H1 (cell line): Measurements from ENCODE around the gene ADAMTS4. TPM values are rescaled to one million over a fixed set of nuclear protein-coding genes. Genes with fewer than 3 reads are reported as not detected.

Experiments
- CTCF ChIA-PET: fragments of 300-600 bp; sonication (Branson Sonifier 250); formaldehyde crosslinking; loops from one replicate; lab custom pipeline; 2021; ENCODE audit not compliant: partially characterized antibody; lab: Charles Lee
- POLR2A ChIA-PET: fragments of 300-600 bp; sonication (Branson Sonifier 250); formaldehyde crosslinking; loops from one replicate; lab custom pipeline; 2021; ENCODE audit warnings: inconsistent platforms; ENCODE audit not compliant: partially characterized antibody; lab: Charles Lee
- DNase-seq, 2 experiments: peaks; one replicate each; pipeline versions ENCODE4 v3.0.0 to v3.0.0-alpha.2; 2010 to 2022; ENCODE audit warnings: low spot score in 2 of 2, low read depth in 1 of 2, mixed read lengths in 1 of 2
- FAIRE-seq: peaks from 2 replicates; lab custom pipeline; 2011; peaks lifted over from hg19 to GRCh38; lab: Jason Lieb, UNC
- H2AFZ ChIP-seq: 2 replicates; pipeline ENCODE4 v1.8.1; 2012; ENCODE audit warnings: low read length, inconsistent platforms
- H2AK5ac ChIP-seq: 2 replicates; pipeline ENCODE4 v1.6.1; 2013; ENCODE audit warnings: low read depth, low read length
- H2BK120ac ChIP-seq: replicated peaks from 2 replicates; pipeline ENCODE3; 2013; ENCODE audit warnings: low read depth, low read length, inconsistent platforms
- H2BK12ac ChIP-seq: 2 replicates; pipeline ENCODE4 v1.6.1; 2013; ENCODE audit warnings: low read depth, low read length
- H2BK15ac ChIP-seq: 2 replicates; pipeline ENCODE4 v1.6.1; 2013; ENCODE audit warnings: low read length
- H2BK20ac ChIP-seq: 2 replicates; pipeline ENCODE4 v1.6.1; 2013; ENCODE audit warnings: low read length
- H2BK5ac ChIP-seq: 2 replicates; pipeline ENCODE4 v1.6.1; 2013; ENCODE audit warnings: low read depth, low read length
- H3K14ac ChIP-seq: 2 replicates; pipeline ENCODE4 v1.6.1; 2013; ENCODE audit warnings: inconsistent platforms; ENCODE audit not compliant: insufficient read length
- H3K18ac ChIP-seq: 2 replicates; pipeline ENCODE4 v1.6.1; 2013; ENCODE audit warnings: low read length; ENCODE audit errors: extremely low read depth
- H3K23ac ChIP-seq: 2 replicates; pipeline ENCODE4 v1.6.1; 2013; ENCODE audit warnings: inconsistent platforms; ENCODE audit not compliant: insufficient read length
- H3K23me2 ChIP-seq: 2 replicates; pipeline ENCODE4 v1.6.1; 2013; ENCODE audit warnings: low read depth, low read length
- H3K27ac ChIP-seq: 2 replicates; pipeline ENCODE4 v1.6.1; 2011; ENCODE audit warnings: low read depth, low read length, inconsistent platforms
- H3K27me3 ChIP-seq, 4 experiments: replicated peaks in 1 of 4; 1 replicate in 1 of 4; 2 replicates in 3 of 4; pipeline versions ENCODE4 v1.6.1 to v1.8.1; 2011 to 2013; ENCODE audit warnings: low read length in 3 of 4, mild to moderate bottlenecking in 3 of 4, inconsistent platforms in 2 of 4, mixed read lengths in 2 of 4, moderate library complexity in 1 of 4; ENCODE audit not compliant: control insufficient read depth in 3 of 4, insufficient read depth in 3 of 4; ENCODE audit errors: extremely low read depth in 1 of 4
- H3K36me3 ChIP-seq, 4 experiments: 2 replicates each; pipeline versions ENCODE4 v1.6.1 to v1.8.1; 2011 to 2013; ENCODE audit warnings: mild to moderate bottlenecking in 4 of 4, low read length in 3 of 4, moderate library complexity in 2 of 4, control low read depth in 1 of 4, inconsistent platforms in 1 of 4; ENCODE audit not compliant: insufficient read depth in 4 of 4, control insufficient read depth in 2 of 4
- H3K4ac ChIP-seq: replicated peaks from 2 replicates; pipeline ENCODE3; 2013; ENCODE audit warnings: low read length, low read depth, mixed read lengths, inconsistent platforms; ENCODE audit not compliant: insufficient read length
- H3K4me1 ChIP-seq, 4 experiments: replicated peaks in 1 of 4; 1 replicate in 1 of 4; 2 replicates in 3 of 4; pipeline versions ENCODE4 v1.6.1 to v1.8.1; 2011 to 2013; ENCODE audit warnings: low read length in 3 of 4, inconsistent platforms in 2 of 4, mixed read lengths in 1 of 4; ENCODE audit not compliant: insufficient read depth in 4 of 4, control insufficient read depth in 3 of 4
- H3K4me2 ChIP-seq, 2 experiments: 2 replicates each; pipeline versions ENCODE4 v1.6.1 to v1.8.1; 2011 to 2013; ENCODE audit warnings: low read depth in 2 of 2, low read length in 2 of 2, control low read depth in 1 of 2, inconsistent platforms in 1 of 2, mild to moderate bottlenecking in 1 of 2; ENCODE audit not compliant: insufficient read depth in 1 of 2
- H3K4me3 ChIP-seq, 4 experiments: fragments of 200-600, 300-600 bp in 1 of 4; sonication (generic), shearing (Covaris generic), sonication (Bioruptor Twin) in 1 of 4; 2 replicates each; pipeline versions ENCODE4 v1.5.1 to v1.8.1; 2011 to 2016; ENCODE audit warnings: low read length in 4 of 4, low read depth in 3 of 4, control low read depth in 2 of 4, inconsistent platforms in 2 of 4, mild to moderate bottlenecking in 2 of 4, mixed read lengths in 1 of 4, moderate library complexity in 1 of 4; ENCODE audit not compliant: insufficient read depth in 2 of 4; ENCODE audit errors: extremely low read depth in 1 of 4
- H3K56ac ChIP-seq: replicated peaks from 2 replicates; pipeline ENCODE3; 2013; ENCODE audit warnings: low read depth, mild to moderate bottlenecking, mixed read lengths, low read length, inconsistent platforms; ENCODE audit not compliant: insufficient read length
- H3K79me1 ChIP-seq: 2 replicates; pipeline ENCODE4 v1.6.1; 2013; ENCODE audit warnings: low read depth, low read length, control low read depth
- H3K79me2 ChIP-seq, 2 experiments: 2 replicates each; pipeline versions ENCODE4 v1.6.1 to v1.8.1; 2012 to 2013; ENCODE audit warnings: low read length in 2 of 2, mild to moderate bottlenecking in 2 of 2, inconsistent platforms in 1 of 2; ENCODE audit not compliant: insufficient read depth in 2 of 2, control insufficient read depth in 1 of 2
- H3K9ac ChIP-seq, 4 experiments: replicated peaks in 1 of 4; 1 replicate in 1 of 4; 2 replicates in 3 of 4; pipeline versions ENCODE4 v1.6.1 to v1.8.1; 2011 to 2013; ENCODE audit warnings: low read depth in 3 of 4, low read length in 3 of 4, control low read depth in 2 of 4, mild to moderate bottlenecking in 2 of 4, moderate library complexity in 2 of 4, inconsistent platforms in 1 of 4; ENCODE audit errors: extremely low read depth in 1 of 4
- H3K9me3 ChIP-seq, 2 experiments: 2 replicates each; pipeline versions ENCODE4 v1.6.1 to v1.8.1; 2012 to 2013; ENCODE audit warnings: mild to moderate bottlenecking in 2 of 2, moderate library complexity in 2 of 2, control low read depth in 1 of 2, inconsistent platforms in 1 of 2, low read depth in 1 of 2, low read length in 1 of 2, mixed read lengths in 1 of 2; ENCODE audit not compliant: insufficient read depth in 2 of 2
- H4K20me1 ChIP-seq, 2 experiments: replicated peaks in 1 of 2; 2 replicates each; pipeline versions ENCODE3 to v1.8.1; 2011 to 2013; ENCODE audit warnings: inconsistent platforms in 2 of 2, low read length in 2 of 2, mild to moderate bottlenecking in 1 of 2; ENCODE audit not compliant: insufficient read depth in 2 of 2, control insufficient read depth in 1 of 2
- H4K5ac ChIP-seq: 2 replicates; pipeline ENCODE4 v1.6.1; 2013; ENCODE audit warnings: low read length, low read depth, mixed read lengths, inconsistent platforms; ENCODE audit not compliant: insufficient read length
- H4K8ac ChIP-seq: 2 replicates; pipeline ENCODE4 v1.8.0; 2013; ENCODE audit warnings: mild to moderate bottlenecking, moderate library complexity, low read length, inconsistent platforms; ENCODE audit not compliant: insufficient read depth; ENCODE audit errors: extremely low read depth
- H4K91ac ChIP-seq: replicated peaks from 2 replicates; pipeline ENCODE3; 2013; ENCODE audit warnings: low read length, mixed read lengths, inconsistent platforms; ENCODE audit not compliant: insufficient read length
- BCL11A ChIP-seq, 2 experiments: IDR thresholded peaks; one replicate each; pipeline ENCODE4 v1.6.1; 2011; ENCODE audit warnings: low read depth in 2 of 2, low read length in 2 of 2, mild to moderate bottlenecking in 2 of 2
- CHD1 ChIP-seq: IDR thresholded peaks from 2 replicates; pipeline ENCODE4 v1.6.1; 2012; ENCODE audit warnings: low read depth, low read length, improper control_type of control experiment
- CHD2 ChIP-seq: IDR thresholded peaks from 2 replicates; pipeline ENCODE4 v1.6.1; 2012; ENCODE audit warnings: low read length, improper control_type of control experiment
- E2F6 ChIP-seq: IDR thresholded peaks from 2 replicates; pipeline ENCODE4 v1.6.1; 2012; ENCODE audit warnings: inconsistent platforms
- EGR1 ChIP-seq: IDR thresholded peaks from 2 replicates; pipeline ENCODE4 v1.6.1; 2011; ENCODE audit warnings: low read depth, low read length, borderline replicate concordance
- EP300 ChIP-seq, 2 experiments: IDR thresholded peaks; 1 replicate in 1 of 2; 2 replicates in 1 of 2; pipeline ENCODE4 v1.6.1; 2011 to 2012; ENCODE audit warnings: low read depth in 2 of 2, low read length in 2 of 2, mild to moderate bottlenecking in 2 of 2, borderline replicate concordance in 1 of 2, inconsistent platforms in 1 of 2, moderate library complexity in 1 of 2
- HDAC6 ChIP-seq: IDR thresholded peaks from one replicate; pipeline ENCODE4 v1.7.1; 2012; ENCODE audit warnings: low read depth, mild to moderate bottlenecking, inconsistent platforms, low read length, moderate library complexity
- JUN ChIP-seq: IDR thresholded peaks from 2 replicates; pipeline ENCODE4 v1.6.1; 2011; ENCODE audit warnings: low read depth, mild to moderate bottlenecking, improper control_type of control experiment, low read length
- MAFK ChIP-seq: IDR thresholded peaks from 2 replicates; pipeline ENCODE4 v1.6.1; 2012; ENCODE audit warnings: low read depth, mild to moderate bottlenecking, improper control_type of control experiment, low read length
- POLR2AphosphoS5 ChIP-seq: IDR thresholded peaks from 2 replicates; pipeline ENCODE4 v1.6.1; 2011; ENCODE audit warnings: low read depth, low read length
- YY1 ChIP-seq: IDR thresholded peaks from 2 replicates; pipeline ENCODE4 v1.6.1; 2011; ENCODE audit warnings: low read depth, mild to moderate bottlenecking, low read length
- WGBS, 2 experiments: shearing (Covaris generic) in 1 of 2; methylation state at CpG; one replicate each; pipeline versions ENCODE4 v1.1.6 to v1.1.7; 2013 to 2015; ENCODE audit warnings: low lambda C conversion rate in 2 of 2, mixed read lengths in 2 of 2, inconsistent platforms in 1 of 2, low coverage in 1 of 2, missing lambda C conversion rate in 1 of 2; ENCODE audit not compliant: insufficient replicate concordance in 2 of 2, insufficient coverage in 1 of 2, insufficient read length in 1 of 2; ENCODE audit errors: extremely low coverage in 1 of 2, missing lambda C conversion rate in 1 of 2; 5-methylcytosine and 5-hydroxymethylcytosine counted together
- polyA plus RNA-seq, 7 experiments: library from polyadenylated mRNA; depleted of rRNA in 3 of 7; stranded (reverse) in 5 of 7; unstranded in 2 of 7; fragments of >200 nt in 5 of 7; fragments of 200-250 nt in 2 of 7; gene quantifications; 1 replicate in 5 of 7; 2 replicates in 1 of 7; 4 replicates in 1 of 7; pipeline versions ENCODE4 v1.2.1 to v1.2.3, GENCODE V29; 2011 to 2013; ENCODE audit warnings: missing spikeins in 2 of 7, mixed read lengths in 2 of 7
- total RNA-seq: library from RNA; stranded (reverse); fragmentation: NEBNext Ultra II Directional; extraction: Animal tissue kit (Norgen Biotek cat#: 25700); gene quantifications from 2 replicates; pipeline ENCODE4 v1.2.1, GENCODE V29; 2021
- TF ChIP-seq, protein P1 (sequence below): IDR thresholded peaks from 2 replicates; pipeline ENCODE4 v1.6.1; 2012; ENCODE audit warnings: inconsistent platforms
- TF ChIP-seq, protein P2 (sequence below): IDR thresholded peaks from 2 replicates; pipeline ENCODE4 v1.6.1; 2011; ENCODE audit warnings: low read depth, mild to moderate bottlenecking, low read length; ENCODE audit not compliant: insufficient read depth

ADAMTS4 gene
- total and polyA plus RNA-seq, 2 of the 8 experiments (the other 6 are each of a cell fraction or from before 2014, with no cell fraction given), result 4.6 to 7.2 TPM

DNA sequence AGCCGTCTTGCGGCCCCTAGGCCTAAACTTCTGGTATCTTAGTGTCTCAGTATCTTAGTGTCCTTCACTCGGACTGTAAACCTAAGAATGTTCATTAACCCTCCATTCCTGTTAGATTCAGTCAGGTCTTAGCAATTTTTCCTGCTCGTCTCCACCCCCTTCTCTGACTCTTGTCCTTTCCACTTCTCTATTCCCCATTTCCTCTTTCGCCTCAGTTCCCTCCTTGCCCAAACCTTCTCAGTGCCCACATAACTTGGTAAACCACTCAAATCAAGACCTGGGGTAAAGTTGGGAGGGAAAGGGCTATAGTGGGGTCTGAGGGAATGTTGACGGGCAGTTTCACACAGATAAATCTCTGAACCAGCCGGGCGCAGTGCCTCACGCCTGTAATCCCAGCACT lies 15.5 kb upstream of the ADAMTS4 start:
- no peak overlapping the region for H3K4me3 ChIP-seq
- no peak overlapping the region for H2BK20ac ChIP-seq
- DNase-seq, result no peak
- no peaks in the 10 kb centered on the region for H3K23me2 ChIP-seq
- H2BK120ac ChIP-seq, result no peak overlapping the region
- no peaks in the 10 kb centered on the region for H3K79me1 ChIP-seq
- no peaks in the 10 kb centered on the region for H3K27me3 ChIP-seq
- H3K36me3 ChIP-seq, result peaks cover 25 to 45% (median 42%) of the 10 kb centered on the region in 4 experiments
- H2BK12ac ChIP-seq, result no peak overlapping the region
- no peak overlapping the region for H3K4me2 ChIP-seq
- H3K9ac ChIP-seq, result no peak overlapping the region
- H3K23ac ChIP-seq, result no peak overlapping the region
- no peak overlapping the region for H4K8ac ChIP-seq
- H3K56ac ChIP-seq, result no peak overlapping the region
- no peak for FAIRE-seq
- H3K79me2 ChIP-seq, result no peaks in the 10 kb centered on the region
- no peak overlapping the region for H3K14ac ChIP-seq
- H3K18ac ChIP-seq, result no peak overlapping the region
- H4K5ac ChIP-seq, result no peak overlapping the region
- no peak overlapping the region for H2AFZ ChIP-seq
- H4K20me1 ChIP-seq, result peaks cover 1 to 4% of the 10 kb centered on the region in 2 experiments
- no peak overlapping the region for H2AK5ac ChIP-seq
- no peak overlapping the region for H3K27ac ChIP-seq
- H2BK5ac ChIP-seq, result no peak overlapping the region
- no peak overlapping the region for H3K4ac ChIP-seq
- 91% methylated on average over 9 of the region's 9 CpGs; no CpG with 5 or more reads in 1 of the 2 experiments for WGBS, 2 experiments
- POLR2A ChIA-PET, result interaction anchor here (0.9 kb wide), 1 partner anchor 18 kb away, joined by 3 read pairs; no protein-coding TSS in a partner anchor
- CTCF ChIA-PET, result interaction anchor here (6.0 to 23.7 kb wide), 2 partner anchors 9 to 14 kb away, joined by 68 to 427 read pairs; partner anchors contain the start of genes ADAMTS4, NDUFS2 and TOMM40L
- H3K4me1 ChIP-seq, result peaks cover 0 to 13% (median 3%) of the 10 kb centered on the region in 4 experiments; a peak in 6 of 7 replicates
- no peak overlapping the region for H4K91ac ChIP-seq
- no peak overlapping the region for H2BK15ac ChIP-seq
- no peaks in the 10 kb centered on the region for H3K9me3 ChIP-seq
- TF ChIP-seq, protein P1, sequence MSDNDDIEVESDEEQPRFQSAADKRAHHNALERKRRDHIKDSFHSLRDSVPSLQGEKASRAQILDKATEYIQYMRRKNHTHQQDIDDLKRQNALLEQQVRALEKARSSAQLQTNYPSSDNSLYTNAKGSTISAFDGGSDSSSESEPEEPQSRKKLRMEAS, result no peak
- TF ChIP-seq EP300 (IDR thresholded peaks at IDR 0.05; ENCODE audit: borderline replicate concordance in 1 of 2, low read depth in 2 of 2, low read length in 2 of 2), result no peak
- no peak for TF ChIP-seq POLR2AphosphoS5
- TF ChIP-seq E2F6, result no peak
- TF ChIP-seq CHD2, result no peak
- no peak for TF ChIP-seq MAFK
- no peak for TF ChIP-seq CHD1
- no peak for TF ChIP-seq JUN
- TF ChIP-seq, protein P2, sequence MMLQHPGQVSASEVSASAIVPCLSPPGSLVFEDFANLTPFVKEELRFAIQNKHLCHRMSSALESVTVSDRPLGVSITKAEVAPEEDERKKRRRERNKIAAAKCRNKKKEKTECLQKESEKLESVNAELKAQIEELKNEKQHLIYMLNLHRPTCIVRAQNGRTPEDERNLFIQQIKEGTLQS, result no peak
- TF ChIP-seq HDAC6, result no peak
- TF ChIP-seq YY1, result no peak
- TF ChIP-seq BCL11A (IDR thresholded peaks at IDR 0.05; ENCODE audit: low read depth in 2 of 2, low read length in 2 of 2), result no peak
- no peak for TF ChIP-seq EGR1
